WTC11 (cell line): ENCODE data around the gene KDM5A. TPM values are rescaled to one million over a fixed set of nuclear protein-coding genes. Genes with fewer than 3 reads are reported as not detected.

ENCODE experiments used
- ATAC-seq: fragments of 200-7000 bp; cut with Tn5 transposase; 2 replicates; pipeline ENCODE4 v1.10.0; 2021; ENCODE audit warnings: mild to moderate bottlenecking, moderate library complexity
- CTCF ChIA-PET: fragments of 300-600 bp; sonication (Branson Sonifier 250); formaldehyde crosslinking; loops from one replicate; lab custom pipeline; 2021; ENCODE audit warnings: antibody characterized with exemption; lab: Charles Lee
- POLR2A ChIA-PET: fragments of 350-600 bp; sonication (Branson Sonifier 250); formaldehyde crosslinking; loops from one replicate; lab custom pipeline; 2021; ENCODE audit warnings: antibody characterized with exemption; lab: Charles Lee
- DNase-seq: peaks from one replicate; pipeline ENCODE4 v3.0.0; 2021; ENCODE audit warnings: low spot score
- H3K27ac Mint-ChIP-seq: 2 replicates; pipeline ENCODE4 v1.8.0; 2021; ENCODE audit warnings: mixed read lengths
- H3K27me3 Mint-ChIP-seq: 2 replicates; pipeline ENCODE4 v1.8.0; 2021; ENCODE audit warnings: low read depth, mild to moderate bottlenecking, moderate library complexity, mixed read lengths
- H3K36me3 Mint-ChIP-seq: 2 replicates; pipeline ENCODE4 v1.8.0; 2021; ENCODE audit warnings: mixed read lengths
- H3K4me1 Mint-ChIP-seq: 2 replicates; pipeline ENCODE4 v1.8.0; 2022; ENCODE audit warnings: mixed read lengths
- H3K4me3 Mint-ChIP-seq: 2 replicates; pipeline ENCODE4 v1.8.0; 2021; ENCODE audit warnings: mild to moderate bottlenecking, moderate library complexity, mixed read lengths
- H3K9me3 Mint-ChIP-seq: 2 replicates; pipeline ENCODE4 v1.8.0; 2021; ENCODE audit warnings: mixed read lengths
- ARID4B ChIP-seq: sonication (generic); formaldehyde crosslinking; IDR thresholded peaks from 2 replicates; pipeline ENCODE4 v1.8.0; 2023; ENCODE audit warnings: missing genetic modification reagents, mild to moderate bottlenecking, borderline replicate concordance
- CREB1 ChIP-seq: sonication (generic); formaldehyde crosslinking; IDR thresholded peaks from 2 replicates; pipeline ENCODE4 v1.8.0; 2023; ENCODE audit warnings: mild to moderate bottlenecking, missing genetic modification reagents
- ETV6 ChIP-seq: sonication (generic); formaldehyde crosslinking; IDR thresholded peaks from 2 replicates; pipeline ENCODE4 v1.8.1; 2022; ENCODE audit warnings: mild to moderate bottlenecking, missing genetic modification reagents
- GABPB1 ChIP-seq: sonication (generic); formaldehyde crosslinking; IDR thresholded peaks from 2 replicates; pipeline ENCODE4 v1.8.1; 2023; ENCODE audit warnings: mild to moderate bottlenecking, missing genetic modification reagents
- IRF1 ChIP-seq: sonication (generic); formaldehyde crosslinking; IDR thresholded peaks from 2 replicates; pipeline ENCODE4 v1.8.0; 2023; ENCODE audit warnings: missing genetic modification reagents
- IRF2 ChIP-seq: sonication (generic); formaldehyde crosslinking; IDR thresholded peaks from 2 replicates; pipeline ENCODE4 v1.8.0; 2022; ENCODE audit warnings: low read depth, missing genetic modification reagents, borderline replicate concordance
- NR1H2 ChIP-seq: sonication (generic); formaldehyde crosslinking; IDR thresholded peaks from 2 replicates; pipeline ENCODE4 v1.9.0; 2021; ENCODE audit warnings: mild to moderate bottlenecking, moderate library complexity, missing genetic modification reagents
- OVOL2 ChIP-seq: fragments of 250-450 bp; sonication (Bioruptor Pico); IDR thresholded peaks from 2 replicates; pipeline ENCODE4 v1.9.0; 2021; ENCODE audit warnings: mild to moderate bottlenecking, borderline replicate concordance
- SMAD3 ChIP-seq: sonication (generic); formaldehyde crosslinking; IDR thresholded peaks from 2 replicates; pipeline ENCODE4 v1.8.0; 2022; ENCODE audit warnings: missing genetic modification reagents, mild to moderate bottlenecking, borderline replicate concordance
- ZBTB21 ChIP-seq: sonication (generic); formaldehyde crosslinking; IDR thresholded peaks from 2 replicates; pipeline ENCODE4 v1.8.1; 2023; ENCODE audit warnings: mild to moderate bottlenecking, missing genetic modification reagents, borderline replicate concordance
- total RNA-seq: library from RNA; stranded (reverse); gene quantifications from 3 replicates; pipeline ENCODE4 v1.2.3, GENCODE V29; 2021
- TF ChIP-seq, protein P1 (sequence below): sonication (generic); formaldehyde crosslinking; IDR thresholded peaks from 2 replicates; pipeline ENCODE4 v1.8.1; 2022; ENCODE audit warnings: low read depth, missing genetic modification reagents, borderline replicate concordance
- TF ChIP-seq, protein P2 (sequence below): fragments of 250-450 bp; sonication (Bioruptor Pico); IDR thresholded peaks from 2 replicates; pipeline ENCODE4 v1.8.0; 2021; ENCODE audit warnings: mild to moderate bottlenecking
- TF ChIP-seq, protein P3 (sequence below): sonication (generic); formaldehyde crosslinking; IDR thresholded peaks from 2 replicates; pipeline ENCODE4 v1.8.1; 2022; ENCODE audit warnings: mild to moderate bottlenecking, moderate library complexity, missing genetic modification reagents
- TF ChIP-seq, protein P4 (sequence below): sonication (generic); formaldehyde crosslinking; conservative IDR thresholded peaks from 2 replicates; pipeline ENCODE4 v1.8.1; 2022; ENCODE audit warnings: mild to moderate bottlenecking, missing genetic modification reagents
- TF ChIP-seq, protein P5 (sequence below): sonication (generic); formaldehyde crosslinking; IDR thresholded peaks from 2 replicates; pipeline ENCODE4 v1.8.1; 2023; ENCODE audit warnings: mild to moderate bottlenecking, missing genetic modification reagents, moderate library complexity

KDM5A gene
- total RNA-seq, 1 experiment from 2014 or later = 57.6 TPM

DNA sequence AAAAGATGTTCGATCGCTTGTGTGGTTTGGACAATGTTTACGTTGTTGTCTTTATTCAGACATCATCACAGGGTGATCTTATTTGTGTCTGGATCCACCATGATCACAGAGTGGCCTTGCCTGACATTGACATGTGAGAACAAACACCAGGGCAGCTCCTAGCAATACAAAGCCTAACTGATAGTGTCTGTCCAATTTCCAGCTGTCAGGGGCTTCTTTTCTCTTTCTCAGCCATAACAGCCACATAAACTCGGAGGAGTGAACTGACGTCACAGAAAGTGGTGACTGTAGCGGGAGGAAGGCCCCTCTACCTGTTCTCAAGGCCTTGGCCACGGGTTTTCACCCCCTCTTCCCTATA, 120.7 kb downstream of the KDM5A start:
- TF ChIP-seq IRF2 (CRISPR knock-in tag) (no peak), IRF1 (no peak)
- no peak for ATAC-seq
- no peak for DNase-seq
- no peaks in the 10 kb centered on the region for H3K4me1 Mint-ChIP-seq
- ChIA-PET POLR2A (no interaction called here), CTCF (interaction anchor here (1.3 to 2.9 kb wide), 2 partner anchors 49 kb away, joined by 3 to 11 read pairs; no protein-coding TSS in a partner anchor)
- no peaks in the 10 kb centered on the region for H3K9me3 Mint-ChIP-seq
- no peaks in the 10 kb centered on the region for H3K27me3 Mint-ChIP-seq
- no peaks in the 10 kb centered on the region for H3K36me3 Mint-ChIP-seq
- no peak overlapping the region for H3K27ac Mint-ChIP-seq
- H3K4me3 Mint-ChIP-seq = no peak overlapping the region

DNA sequence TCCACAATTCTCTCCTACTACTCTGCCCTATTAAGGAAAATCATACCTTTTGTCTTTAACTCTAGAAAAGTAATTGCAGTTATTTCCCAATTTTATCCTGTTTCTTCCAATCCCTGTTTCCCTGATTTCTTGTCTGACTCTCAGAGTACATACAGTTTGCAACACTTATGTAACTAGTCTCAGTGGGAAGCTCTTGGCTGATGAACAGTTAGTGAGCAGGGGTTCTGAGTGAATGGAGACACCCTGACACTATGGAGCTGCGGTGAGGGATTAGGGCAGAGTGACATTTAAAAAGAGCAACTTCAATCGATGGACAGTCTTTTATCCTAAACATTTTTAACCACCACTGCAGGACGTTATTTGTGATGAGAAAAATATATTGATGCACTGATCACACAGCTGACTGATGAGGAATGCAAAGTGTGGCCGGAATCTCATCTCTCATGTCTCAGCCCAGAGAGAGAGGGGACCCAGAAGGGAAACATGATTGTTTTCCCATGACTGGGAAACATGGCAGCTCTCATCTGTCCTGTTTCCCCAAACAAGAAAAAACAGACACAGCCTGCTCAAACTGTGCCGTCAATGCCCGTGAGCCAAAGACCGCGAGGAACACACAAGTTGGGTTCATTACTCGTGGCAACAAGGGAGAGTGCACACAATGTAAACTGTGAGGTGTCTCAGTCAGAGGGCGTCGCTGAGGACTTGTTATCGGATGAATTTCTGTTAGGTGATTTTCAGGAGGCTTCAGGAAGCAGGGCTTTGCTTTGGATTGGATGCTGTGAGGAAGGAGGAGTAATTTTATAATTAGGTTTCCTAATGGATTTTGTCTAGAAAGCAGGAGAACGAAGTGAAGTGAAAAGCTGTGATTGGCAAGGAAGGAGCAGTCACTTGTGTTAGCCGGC, 121.3 kb downstream of the KDM5A start:
- H3K9me3 Mint-ChIP-seq = no peaks in the 10 kb centered on the region
- ChIA-PET CTCF (interaction anchor here (1.3 to 1.4 kb wide), 2 partner anchors 48 to 79 kb away, joined by 3 read pairs; no protein-coding TSS in a partner anchor), POLR2A (no interaction called here)
- H3K27ac Mint-ChIP-seq = no peak overlapping the region
- no peaks in the 10 kb centered on the region for H3K36me3 Mint-ChIP-seq
- TF ChIP-seq GABPB1 (no peak), ARID4B (CRISPR knock-in tag) (no peak), OVOL2 (CRISPR knock-in tag) (no peak), CREB1 (no peak), SMAD3 (no peak), NR1H2 (CRISPR knock-in tag) (no peak), IRF1 (no peak), ETV6 (CRISPR knock-in tag) (no peak), ZBTB21 (CRISPR knock-in tag) (no peak)
- TF ChIP-seq, protein P1, sequence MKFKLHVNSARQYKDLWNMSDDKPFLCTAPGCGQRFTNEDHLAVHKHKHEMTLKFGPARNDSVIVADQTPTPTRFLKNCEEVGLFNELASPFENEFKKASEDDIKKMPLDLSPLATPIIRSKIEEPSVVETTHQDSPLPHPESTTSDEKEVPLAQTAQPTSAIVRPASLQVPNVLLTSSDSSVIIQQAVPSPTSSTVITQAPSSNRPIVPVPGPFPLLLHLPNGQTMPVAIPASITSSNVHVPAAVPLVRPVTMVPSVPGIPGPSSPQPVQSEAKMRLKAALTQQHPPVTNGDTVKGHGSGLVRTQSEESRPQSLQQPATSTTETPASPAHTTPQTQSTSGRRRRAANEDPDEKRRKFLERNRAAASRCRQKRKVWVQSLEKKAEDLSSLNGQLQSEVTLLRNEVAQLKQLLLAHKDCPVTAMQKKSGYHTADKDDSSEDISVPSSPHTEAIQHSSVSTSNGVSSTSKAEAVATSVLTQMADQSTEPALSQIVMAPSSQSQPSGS (CRISPR knock-in tag) = no peak
- TF ChIP-seq, protein P2, sequence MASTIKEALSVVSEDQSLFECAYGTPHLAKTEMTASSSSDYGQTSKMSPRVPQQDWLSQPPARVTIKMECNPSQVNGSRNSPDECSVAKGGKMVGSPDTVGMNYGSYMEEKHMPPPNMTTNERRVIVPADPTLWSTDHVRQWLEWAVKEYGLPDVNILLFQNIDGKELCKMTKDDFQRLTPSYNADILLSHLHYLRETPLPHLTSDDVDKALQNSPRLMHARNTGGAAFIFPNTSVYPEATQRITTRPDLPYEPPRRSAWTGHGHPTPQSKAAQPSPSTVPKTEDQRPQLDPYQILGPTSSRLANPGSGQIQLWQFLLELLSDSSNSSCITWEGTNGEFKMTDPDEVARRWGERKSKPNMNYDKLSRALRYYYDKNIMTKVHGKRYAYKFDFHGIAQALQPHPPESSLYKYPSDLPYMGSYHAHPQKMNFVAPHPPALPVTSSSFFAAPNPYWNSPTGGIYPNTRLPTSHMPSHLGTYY (CRISPR knock-in tag) = no peak
- TF ChIP-seq, protein P3, sequence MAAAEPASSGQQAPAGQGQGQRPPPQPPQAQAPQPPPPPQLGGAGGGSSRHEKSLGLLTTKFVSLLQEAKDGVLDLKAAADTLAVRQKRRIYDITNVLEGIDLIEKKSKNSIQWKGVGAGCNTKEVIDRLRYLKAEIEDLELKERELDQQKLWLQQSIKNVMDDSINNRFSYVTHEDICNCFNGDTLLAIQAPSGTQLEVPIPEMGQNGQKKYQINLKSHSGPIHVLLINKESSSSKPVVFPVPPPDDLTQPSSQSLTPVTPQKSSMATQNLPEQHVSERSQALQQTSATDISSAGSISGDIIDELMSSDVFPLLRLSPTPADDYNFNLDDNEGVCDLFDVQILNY (CRISPR knock-in tag) = no peak
- TF ChIP-seq, protein P4, sequence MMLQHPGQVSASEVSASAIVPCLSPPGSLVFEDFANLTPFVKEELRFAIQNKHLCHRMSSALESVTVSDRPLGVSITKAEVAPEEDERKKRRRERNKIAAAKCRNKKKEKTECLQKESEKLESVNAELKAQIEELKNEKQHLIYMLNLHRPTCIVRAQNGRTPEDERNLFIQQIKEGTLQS = no peak
- TF ChIP-seq, protein P5, sequence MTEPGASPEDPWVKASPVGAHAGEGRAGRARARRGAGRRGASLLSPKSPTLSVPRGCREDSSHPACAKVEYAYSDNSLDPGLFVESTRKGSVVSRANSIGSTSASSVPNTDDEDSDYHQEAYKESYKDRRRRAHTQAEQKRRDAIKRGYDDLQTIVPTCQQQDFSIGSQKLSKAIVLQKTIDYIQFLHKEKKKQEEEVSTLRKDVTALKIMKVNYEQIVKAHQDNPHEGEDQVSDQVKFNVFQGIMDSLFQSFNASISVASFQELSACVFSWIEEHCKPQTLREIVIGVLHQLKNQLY = no peak
- ATAC-seq (no peak), DNase-seq (no peak)
- no peaks in the 10 kb centered on the region for H3K27me3 Mint-ChIP-seq
- H3K4me1 Mint-ChIP-seq = peaks cover 3% of the 10 kb centered on the region; the same call in 1 of the 2 replicates
- H3K4me3 Mint-ChIP-seq = no peak overlapping the region
